PFSK-1 (cell line): ENCODE measurements around the gene SLC39A11.

Experiments used
- POLR2AphosphoS5 ChIP-seq: IDR thresholded peaks from 2 replicates; pipeline ENCODE4 v1.6.1; 2012; ENCODE audit warnings: low read depth, mild to moderate bottlenecking, control low read depth, low read length, moderate library complexity
- TAF1 ChIP-seq: IDR thresholded peaks from 2 replicates; pipeline ENCODE4 v1.6.1; 2012; ENCODE audit warnings: low read length, control low read depth, borderline replicate concordance; ENCODE audit not compliant: insufficient read depth
- TF ChIP-seq, protein P1 (sequence below), 2 experiments: IDR thresholded peaks; 2 replicates each; pipeline versions ENCODE4 v1.6.1 to v1.8.0; 2011 to 2012; ENCODE audit warnings: low read depth in 2 of 2, low read length in 2 of 2, control low read depth in 1 of 2, inconsistent platforms in 1 of 2, mild to moderate bottlenecking in 1 of 2, moderate library complexity in 1 of 2; ENCODE audit not compliant: insufficient read depth in 1 of 2

DNA sequence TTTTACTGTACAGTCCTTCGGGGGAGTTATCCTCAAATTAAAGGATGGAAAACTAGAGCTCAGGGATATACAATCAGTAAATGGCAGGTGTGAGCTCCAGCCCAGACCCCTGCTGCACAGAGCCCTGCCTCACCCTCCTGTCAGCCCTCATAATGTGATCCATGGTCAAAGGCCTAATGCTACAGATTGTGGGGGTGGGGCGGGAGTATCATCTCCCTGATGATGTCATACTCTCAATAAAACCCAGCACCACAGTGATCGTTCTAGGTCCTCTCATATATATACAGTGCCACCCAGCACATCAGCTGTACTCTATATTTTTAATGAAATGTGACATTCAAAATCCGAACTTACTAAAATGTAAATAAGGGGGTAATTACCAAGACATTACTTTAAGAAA, 61.5 kb downstream of the SLC39A11 start:
- TF ChIP-seq, protein P1, sequence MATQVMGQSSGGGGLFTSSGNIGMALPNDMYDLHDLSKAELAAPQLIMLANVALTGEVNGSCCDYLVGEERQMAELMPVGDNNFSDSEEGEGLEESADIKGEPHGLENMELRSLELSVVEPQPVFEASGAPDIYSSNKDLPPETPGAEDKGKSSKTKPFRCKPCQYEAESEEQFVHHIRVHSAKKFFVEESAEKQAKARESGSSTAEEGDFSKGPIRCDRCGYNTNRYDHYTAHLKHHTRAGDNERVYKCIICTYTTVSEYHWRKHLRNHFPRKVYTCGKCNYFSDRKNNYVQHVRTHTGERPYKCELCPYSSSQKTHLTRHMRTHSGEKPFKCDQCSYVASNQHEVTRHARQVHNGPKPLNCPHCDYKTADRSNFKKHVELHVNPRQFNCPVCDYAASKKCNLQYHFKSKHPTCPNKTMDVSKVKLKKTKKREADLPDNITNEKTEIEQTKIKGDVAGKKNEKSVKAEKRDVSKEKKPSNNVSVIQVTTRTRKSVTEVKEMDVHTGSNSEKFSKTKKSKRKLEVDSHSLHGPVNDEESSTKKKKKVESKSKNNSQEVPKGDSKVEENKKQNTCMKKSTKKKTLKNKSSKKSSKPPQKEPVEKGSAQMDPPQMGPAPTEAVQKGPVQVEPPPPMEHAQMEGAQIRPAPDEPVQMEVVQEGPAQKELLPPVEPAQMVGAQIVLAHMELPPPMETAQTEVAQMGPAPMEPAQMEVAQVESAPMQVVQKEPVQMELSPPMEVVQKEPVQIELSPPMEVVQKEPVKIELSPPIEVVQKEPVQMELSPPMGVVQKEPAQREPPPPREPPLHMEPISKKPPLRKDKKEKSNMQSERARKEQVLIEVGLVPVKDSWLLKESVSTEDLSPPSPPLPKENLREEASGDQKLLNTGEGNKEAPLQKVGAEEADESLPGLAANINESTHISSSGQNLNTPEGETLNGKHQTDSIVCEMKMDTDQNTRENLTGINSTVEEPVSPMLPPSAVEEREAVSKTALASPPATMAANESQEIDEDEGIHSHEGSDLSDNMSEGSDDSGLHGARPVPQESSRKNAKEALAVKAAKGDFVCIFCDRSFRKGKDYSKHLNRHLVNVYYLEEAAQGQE (IDR thresholded peaks at IDR 0.05; ENCODE audit: insufficient read depth in 1 of 2, low read depth in 2 of 2, low read length in 2 of 2): no peak
- TF ChIP-seq TAF1 (no peak), POLR2AphosphoS5 (no peak)
